LNCaP clone FGC (cell line): ENCODE measurements around the gene YTHDF2.
A peak's percentile ranks its signal among the peaks of the same experiment; 100 is the strongest.

Experiments
- DNase-seq: peaks from one replicate; pipeline ENCODE4 v3.0.0-alpha.2; 2011; ENCODE audit warnings: low read depth
- H3K4me3 ChIP-seq: 2 replicates; pipeline ENCODE4 v1.5.1; 2011; ENCODE audit warnings: mild to moderate bottlenecking, low read depth, low read length, control low read depth
- TF ChIP-seq, protein P1 (sequence below): IDR thresholded peaks from 2 replicates; pipeline ENCODE4 v1.5.1; 2012; ENCODE audit warnings: mild to moderate bottlenecking; ENCODE audit not compliant: control insufficient read depth, insufficient read depth; ENCODE audit errors: extremely low read depth

The YTHDF2 gene

DNA sequence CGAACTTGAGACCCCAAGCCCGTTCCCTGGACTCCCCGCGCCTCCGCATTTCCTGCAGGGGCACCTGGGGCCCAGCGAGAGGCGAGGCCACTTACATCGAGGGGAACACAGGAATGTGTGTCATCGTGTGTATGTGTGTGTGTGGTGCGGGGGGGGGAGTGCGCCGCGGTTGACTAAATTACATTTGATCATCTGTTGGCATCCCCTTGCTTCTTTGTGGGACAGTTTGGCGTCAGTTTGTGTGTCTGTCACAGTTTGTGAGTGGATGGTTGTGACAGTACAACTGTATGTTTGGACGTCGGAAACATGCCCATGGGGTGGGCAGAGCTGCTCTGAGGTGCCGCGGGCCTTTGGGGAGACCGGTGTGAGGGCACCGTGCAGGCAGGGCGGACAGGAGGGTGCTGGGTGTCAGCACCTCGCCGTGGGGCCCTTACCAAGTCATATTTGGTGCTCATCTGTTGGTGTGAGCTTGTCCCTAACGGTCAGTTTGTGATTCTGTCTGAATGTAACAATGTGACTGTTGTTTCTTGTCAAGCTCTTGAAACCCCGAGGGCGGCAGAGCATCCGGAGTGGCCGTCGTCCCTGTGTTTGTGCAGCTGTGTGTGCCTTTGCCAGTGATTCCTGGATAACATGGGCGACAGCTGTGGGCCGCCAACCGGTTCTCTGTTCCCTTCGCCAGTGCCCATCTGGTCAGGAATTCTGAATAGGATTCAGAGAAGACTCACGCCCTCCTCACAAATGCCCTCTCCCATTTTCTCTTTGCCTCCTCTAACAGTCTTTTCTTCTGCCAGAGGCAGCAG lies 76.1 kb downstream of the YTHDF2 start:
- H3K4me3 ChIP-seq, result no peak overlapping the region
- TF ChIP-seq, protein P1, sequence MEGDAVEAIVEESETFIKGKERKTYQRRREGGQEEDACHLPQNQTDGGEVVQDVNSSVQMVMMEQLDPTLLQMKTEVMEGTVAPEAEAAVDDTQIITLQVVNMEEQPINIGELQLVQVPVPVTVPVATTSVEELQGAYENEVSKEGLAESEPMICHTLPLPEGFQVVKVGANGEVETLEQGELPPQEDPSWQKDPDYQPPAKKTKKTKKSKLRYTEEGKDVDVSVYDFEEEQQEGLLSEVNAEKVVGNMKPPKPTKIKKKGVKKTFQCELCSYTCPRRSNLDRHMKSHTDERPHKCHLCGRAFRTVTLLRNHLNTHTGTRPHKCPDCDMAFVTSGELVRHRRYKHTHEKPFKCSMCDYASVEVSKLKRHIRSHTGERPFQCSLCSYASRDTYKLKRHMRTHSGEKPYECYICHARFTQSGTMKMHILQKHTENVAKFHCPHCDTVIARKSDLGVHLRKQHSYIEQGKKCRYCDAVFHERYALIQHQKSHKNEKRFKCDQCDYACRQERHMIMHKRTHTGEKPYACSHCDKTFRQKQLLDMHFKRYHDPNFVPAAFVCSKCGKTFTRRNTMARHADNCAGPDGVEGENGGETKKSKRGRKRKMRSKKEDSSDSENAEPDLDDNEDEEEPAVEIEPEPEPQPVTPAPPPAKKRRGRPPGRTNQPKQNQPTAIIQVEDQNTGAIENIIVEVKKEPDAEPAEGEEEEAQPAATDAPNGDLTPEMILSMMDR, result no peak
- peak; percentile 13 for DNase-seq

GRCh38 chr1:28813931-28814465 lies 77.3 kb downstream of the YTHDF2 start:
- H3K4me3 ChIP-seq, result no peak overlapping the region
- no peak for DNase-seq
- TF ChIP-seq, protein P1, result no peak

- H3K4me3 ChIP-seq, result no peak overlapping the region
- no peak for DNase-seq
- TF ChIP-seq, protein P1, result no peak
Measured at GRCh38 chr1:28815533-28816185, 78.9 kb downstream of the YTHDF2 start.

DNA sequence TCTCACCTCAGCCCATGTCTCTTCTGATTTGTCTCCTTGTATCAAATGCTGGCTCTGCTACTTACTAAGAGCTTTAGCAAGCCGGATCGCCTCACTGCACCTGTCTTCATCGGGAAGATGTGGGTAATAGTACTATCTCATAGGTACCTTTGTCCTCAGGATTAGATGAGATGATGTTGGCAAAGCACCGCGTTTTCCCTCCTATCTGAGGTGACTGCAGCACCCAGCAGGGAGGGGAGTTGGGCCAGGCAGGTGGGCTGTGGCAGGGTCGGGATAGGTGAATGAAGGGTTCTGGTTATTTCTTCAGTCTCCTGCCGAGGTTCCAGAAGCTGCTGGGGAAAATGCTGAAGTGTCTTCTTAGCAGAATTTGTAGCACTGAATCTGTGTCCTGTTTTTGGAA lies 80.4 kb downstream of the YTHDF2 start:
- DNase-seq, result no peak
- TF ChIP-seq, protein P1, result no peak
- no peak overlapping the region for H3K4me3 ChIP-seq

- DNase-seq, result no peak
- no peak overlapping the region for H3K4me3 ChIP-seq
- TF ChIP-seq, protein P1, result no peak
Measured at GRCh38 chr1:28819020-28819419, 82.3 kb downstream of the YTHDF2 start.
